ENCODE measurements around the gene EML1.

DNA sequence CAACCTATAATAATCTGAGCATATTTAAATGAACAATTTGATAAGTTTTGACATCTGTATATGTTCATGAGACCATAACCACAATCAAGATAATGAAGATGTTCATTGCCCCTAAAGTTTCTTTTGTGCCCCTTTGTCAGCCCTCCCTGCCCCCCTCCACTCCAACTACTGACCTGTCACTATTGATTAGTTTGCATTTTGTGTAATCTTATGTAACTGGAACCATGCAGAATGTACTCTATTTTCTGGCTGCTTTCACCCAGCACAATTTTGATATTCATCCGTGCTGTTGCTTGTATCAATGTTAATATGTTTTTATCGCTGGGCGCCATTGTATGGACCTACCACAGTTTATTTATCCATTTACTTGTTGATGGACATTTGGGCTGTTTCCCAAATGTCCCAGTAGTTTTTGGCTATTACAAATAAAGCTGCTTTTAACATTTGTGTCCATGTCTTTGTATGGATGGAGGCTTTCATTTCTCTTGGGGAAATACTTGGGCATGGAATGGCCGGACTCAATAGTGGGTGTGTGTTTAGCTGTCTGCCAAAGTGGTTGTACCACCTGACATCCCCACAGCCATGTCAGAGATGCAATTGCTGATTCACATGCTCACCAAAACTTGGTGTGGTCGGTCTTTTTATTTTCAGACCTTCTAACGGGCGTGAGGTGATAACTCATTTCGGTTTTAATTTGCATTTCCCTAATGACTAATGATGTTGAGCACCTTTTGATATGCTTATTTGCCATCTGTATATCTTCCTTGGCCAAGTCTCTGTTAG lies 38.9 kb downstream of the EML1 start:
- TF ChIP-seq ESRRA (CRISPR knock-in tag; IDR thresholded peaks at IDR 0.05; ENCODE audit: borderline replicate concordance) (no peak), ZNF121 (CRISPR knock-in tag; IDR thresholded peaks at IDR 0.05) (no peak), CBFB (CRISPR knock-in tag; IDR thresholded peaks at IDR 0.05; ENCODE audit: low read depth) (no peak), SP1 (CRISPR knock-in tag; conservative IDR thresholded peaks at IDR 0.05) (no peak)
- TF ChIP-seq, protein P1, sequence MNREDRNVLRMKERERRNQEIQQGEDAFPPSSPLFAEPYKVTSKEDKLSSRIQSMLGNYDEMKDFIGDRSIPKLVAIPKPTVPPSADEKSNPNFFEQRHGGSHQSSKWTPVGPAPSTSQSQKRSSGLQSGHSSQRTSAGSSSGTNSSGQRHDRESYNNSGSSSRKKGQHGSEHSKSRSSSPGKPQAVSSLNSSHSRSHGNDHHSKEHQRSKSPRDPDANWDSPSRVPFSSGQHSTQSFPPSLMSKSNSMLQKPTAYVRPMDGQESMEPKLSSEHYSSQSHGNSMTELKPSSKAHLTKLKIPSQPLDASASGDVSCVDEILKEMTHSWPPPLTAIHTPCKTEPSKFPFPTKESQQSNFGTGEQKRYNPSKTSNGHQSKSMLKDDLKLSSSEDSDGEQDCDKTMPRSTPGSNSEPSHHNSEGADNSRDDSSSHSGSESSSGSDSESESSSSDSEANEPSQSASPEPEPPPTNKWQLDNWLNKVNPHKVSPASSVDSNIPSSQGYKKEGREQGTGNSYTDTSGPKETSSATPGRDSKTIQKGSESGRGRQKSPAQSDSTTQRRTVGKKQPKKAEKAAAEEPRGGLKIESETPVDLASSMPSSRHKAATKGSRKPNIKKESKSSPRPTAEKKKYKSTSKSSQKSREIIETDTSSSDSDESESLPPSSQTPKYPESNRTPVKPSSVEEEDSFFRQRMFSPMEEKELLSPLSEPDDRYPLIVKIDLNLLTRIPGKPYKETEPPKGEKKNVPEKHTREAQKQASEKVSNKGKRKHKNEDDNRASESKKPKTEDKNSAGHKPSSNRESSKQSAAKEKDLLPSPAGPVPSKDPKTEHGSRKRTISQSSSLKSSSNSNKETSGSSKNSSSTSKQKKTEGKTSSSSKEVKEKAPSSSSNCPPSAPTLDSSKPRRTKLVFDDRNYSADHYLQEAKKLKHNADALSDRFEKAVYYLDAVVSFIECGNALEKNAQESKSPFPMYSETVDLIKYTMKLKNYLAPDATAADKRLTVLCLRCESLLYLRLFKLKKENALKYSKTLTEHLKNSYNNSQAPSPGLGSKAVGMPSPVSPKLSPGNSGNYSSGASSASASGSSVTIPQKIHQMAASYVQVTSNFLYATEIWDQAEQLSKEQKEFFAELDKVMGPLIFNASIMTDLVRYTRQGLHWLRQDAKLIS (CRISPR knock-in tag; IDR thresholded peaks at IDR 0.05; ENCODE audit: borderline replicate concordance) = no peak
- TF ChIP-seq, protein P2, sequence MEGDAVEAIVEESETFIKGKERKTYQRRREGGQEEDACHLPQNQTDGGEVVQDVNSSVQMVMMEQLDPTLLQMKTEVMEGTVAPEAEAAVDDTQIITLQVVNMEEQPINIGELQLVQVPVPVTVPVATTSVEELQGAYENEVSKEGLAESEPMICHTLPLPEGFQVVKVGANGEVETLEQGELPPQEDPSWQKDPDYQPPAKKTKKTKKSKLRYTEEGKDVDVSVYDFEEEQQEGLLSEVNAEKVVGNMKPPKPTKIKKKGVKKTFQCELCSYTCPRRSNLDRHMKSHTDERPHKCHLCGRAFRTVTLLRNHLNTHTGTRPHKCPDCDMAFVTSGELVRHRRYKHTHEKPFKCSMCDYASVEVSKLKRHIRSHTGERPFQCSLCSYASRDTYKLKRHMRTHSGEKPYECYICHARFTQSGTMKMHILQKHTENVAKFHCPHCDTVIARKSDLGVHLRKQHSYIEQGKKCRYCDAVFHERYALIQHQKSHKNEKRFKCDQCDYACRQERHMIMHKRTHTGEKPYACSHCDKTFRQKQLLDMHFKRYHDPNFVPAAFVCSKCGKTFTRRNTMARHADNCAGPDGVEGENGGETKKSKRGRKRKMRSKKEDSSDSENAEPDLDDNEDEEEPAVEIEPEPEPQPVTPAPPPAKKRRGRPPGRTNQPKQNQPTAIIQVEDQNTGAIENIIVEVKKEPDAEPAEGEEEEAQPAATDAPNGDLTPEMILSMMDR (IDR thresholded peaks at IDR 0.05) = no peak
- TF ChIP-seq, protein P3, sequence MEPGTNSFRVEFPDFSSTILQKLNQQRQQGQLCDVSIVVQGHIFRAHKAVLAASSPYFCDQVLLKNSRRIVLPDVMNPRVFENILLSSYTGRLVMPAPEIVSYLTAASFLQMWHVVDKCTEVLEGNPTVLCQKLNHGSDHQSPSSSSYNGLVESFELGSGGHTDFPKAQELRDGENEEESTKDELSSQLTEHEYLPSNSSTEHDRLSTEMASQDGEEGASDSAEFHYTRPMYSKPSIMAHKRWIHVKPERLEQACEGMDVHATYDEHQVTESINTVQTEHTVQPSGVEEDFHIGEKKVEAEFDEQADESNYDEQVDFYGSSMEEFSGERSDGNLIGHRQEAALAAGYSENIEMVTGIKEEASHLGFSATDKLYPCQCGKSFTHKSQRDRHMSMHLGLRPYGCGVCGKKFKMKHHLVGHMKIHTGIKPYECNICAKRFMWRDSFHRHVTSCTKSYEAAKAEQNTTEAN (CRISPR knock-in tag; IDR thresholded peaks at IDR 0.05) = no peak
- TF ChIP-seq, protein P4, sequence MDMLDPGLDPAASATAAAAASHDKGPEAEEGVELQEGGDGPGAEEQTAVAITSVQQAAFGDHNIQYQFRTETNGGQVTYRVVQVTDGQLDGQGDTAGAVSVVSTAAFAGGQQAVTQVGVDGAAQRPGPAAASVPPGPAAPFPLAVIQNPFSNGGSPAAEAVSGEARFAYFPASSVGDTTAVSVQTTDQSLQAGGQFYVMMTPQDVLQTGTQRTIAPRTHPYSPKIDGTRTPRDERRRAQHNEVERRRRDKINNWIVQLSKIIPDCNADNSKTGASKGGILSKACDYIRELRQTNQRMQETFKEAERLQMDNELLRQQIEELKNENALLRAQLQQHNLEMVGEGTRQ (CRISPR knock-in tag; IDR thresholded peaks at IDR 0.05) = no peak
- TF ChIP-seq, protein P5, sequence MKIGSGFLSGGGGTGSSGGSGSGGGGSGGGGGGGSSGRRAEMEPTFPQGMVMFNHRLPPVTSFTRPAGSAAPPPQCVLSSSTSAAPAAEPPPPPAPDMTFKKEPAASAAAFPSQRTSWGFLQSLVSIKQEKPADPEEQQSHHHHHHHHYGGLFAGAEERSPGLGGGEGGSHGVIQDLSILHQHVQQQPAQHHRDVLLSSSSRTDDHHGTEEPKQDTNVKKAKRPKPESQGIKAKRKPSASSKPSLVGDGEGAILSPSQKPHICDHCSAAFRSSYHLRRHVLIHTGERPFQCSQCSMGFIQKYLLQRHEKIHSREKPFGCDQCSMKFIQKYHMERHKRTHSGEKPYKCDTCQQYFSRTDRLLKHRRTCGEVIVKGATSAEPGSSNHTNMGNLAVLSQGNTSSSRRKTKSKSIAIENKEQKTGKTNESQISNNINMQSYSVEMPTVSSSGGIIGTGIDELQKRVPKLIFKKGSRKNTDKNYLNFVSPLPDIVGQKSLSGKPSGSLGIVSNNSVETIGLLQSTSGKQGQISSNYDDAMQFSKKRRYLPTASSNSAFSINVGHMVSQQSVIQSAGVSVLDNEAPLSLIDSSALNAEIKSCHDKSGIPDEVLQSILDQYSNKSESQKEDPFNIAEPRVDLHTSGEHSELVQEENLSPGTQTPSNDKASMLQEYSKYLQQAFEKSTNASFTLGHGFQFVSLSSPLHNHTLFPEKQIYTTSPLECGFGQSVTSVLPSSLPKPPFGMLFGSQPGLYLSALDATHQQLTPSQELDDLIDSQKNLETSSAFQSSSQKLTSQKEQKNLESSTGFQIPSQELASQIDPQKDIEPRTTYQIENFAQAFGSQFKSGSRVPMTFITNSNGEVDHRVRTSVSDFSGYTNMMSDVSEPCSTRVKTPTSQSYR (CRISPR knock-in tag; IDR thresholded peaks at IDR 0.05) = no peak
- TF ChIP-seq, protein P6, sequence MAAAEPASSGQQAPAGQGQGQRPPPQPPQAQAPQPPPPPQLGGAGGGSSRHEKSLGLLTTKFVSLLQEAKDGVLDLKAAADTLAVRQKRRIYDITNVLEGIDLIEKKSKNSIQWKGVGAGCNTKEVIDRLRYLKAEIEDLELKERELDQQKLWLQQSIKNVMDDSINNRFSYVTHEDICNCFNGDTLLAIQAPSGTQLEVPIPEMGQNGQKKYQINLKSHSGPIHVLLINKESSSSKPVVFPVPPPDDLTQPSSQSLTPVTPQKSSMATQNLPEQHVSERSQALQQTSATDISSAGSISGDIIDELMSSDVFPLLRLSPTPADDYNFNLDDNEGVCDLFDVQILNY (CRISPR knock-in tag; IDR thresholded peaks at IDR 0.05) = no peak
- TF ChIP-seq, protein P7, sequence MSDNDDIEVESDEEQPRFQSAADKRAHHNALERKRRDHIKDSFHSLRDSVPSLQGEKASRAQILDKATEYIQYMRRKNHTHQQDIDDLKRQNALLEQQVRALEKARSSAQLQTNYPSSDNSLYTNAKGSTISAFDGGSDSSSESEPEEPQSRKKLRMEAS (CRISPR knock-in tag; IDR thresholded peaks at IDR 0.05) = no peak

Data from WTC11 (cell line).